Stimulated activated naive CD4-positive, alpha-beta T cell treated with Interleukin-2 at 50 U/mL for 16 hours (primary cell): Measurements from ENCODE around the gene GREB1.

Experiments
- DNase-seq: peaks from one replicate; lab custom pipeline; 2025; lab: John Stamatoyannopoulos, UW

The GREB1 gene

DNA sequence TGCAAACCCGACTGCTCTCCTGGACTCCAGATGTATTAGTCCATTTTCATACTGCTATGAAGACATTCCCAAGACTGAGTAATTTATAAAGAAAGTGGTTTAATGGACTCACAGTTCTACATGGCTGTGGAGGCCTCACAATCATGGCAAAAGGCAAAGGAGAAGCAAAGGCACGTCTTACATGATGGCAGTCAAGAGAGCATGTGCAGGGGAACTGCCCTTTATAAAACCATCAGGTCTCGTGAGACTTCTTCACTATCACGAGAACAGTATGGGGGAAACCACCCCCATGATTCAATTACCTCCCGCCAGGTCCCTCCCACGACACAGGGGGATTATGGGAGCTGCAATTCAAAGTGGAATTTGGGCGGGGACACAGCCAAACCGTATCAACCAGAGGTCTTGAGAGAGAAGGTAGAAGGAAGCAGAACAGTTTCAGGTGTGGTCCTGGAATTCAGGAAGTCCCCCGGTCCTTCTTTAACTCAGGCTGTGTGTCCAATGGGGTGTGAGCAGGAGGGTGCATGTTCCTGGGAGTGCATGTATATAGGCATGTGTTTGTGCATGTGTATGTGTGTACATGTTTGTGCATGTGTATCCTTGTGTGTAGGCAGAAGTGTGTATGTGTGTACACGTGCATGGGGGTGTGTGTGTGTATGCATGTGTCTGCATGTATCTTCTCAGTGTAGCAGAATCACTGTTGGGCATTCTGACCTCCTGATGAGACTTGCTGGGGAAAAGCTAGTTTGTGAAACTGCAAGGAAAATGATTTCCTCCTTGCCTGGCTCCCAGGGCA, 46.2 kb downstream of the GREB1 start:
- DNase-seq = no peak

DNA sequence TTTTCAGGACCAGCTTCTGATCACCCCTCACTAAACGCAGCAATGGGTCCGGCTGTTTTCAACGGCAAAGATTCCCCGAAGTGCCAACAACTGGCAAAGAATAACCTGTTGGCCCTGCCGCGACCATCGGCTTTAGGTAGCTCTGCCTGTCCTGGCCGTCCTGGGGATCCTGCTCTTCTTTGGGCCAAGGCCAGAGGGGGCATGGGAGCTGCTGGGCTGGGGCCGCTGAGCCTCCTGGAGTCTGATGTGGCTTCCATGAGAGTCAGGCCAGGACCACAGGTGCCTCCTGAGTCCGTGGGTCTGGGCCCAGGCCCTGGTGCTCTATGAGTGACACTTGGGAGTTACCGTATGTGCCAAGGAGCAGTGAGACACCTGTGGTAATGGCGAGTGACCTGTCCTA, 46.9 kb downstream of the GREB1 start:
- DNase-seq = no peak

DNA sequence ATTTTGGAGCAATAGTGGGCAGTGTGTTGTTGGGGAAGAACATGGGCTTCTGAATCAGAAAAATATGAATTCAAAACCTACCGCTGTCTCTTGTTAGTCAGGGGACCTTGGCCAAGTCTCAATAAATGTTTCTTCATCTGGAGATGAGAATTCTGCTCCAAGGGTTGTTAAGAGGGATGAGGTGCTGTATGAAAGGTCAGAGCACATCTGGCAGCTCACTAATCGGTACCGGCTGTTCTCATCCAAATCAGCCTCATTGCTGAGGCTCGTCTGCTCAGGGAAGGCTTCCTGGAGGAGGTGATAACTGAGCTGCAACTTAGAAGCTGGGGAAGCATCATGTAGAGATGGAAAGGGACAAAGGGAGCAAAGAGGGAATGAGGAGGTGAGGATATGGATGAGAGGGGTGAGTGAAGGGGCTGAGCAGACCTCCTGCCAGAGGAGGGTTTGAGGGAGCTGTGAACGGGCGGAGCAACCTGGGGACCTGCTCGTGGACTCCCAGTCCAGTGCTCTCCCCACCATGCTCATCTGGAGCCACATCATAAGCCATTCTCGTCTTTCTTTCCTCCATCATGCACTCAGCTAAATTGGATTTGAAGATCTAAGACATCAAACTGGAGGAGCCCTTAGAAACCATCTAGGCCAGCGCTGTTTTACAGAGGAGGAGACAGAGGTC, 47.4 kb downstream of the GREB1 start:
- no peak for DNase-seq

DNA sequence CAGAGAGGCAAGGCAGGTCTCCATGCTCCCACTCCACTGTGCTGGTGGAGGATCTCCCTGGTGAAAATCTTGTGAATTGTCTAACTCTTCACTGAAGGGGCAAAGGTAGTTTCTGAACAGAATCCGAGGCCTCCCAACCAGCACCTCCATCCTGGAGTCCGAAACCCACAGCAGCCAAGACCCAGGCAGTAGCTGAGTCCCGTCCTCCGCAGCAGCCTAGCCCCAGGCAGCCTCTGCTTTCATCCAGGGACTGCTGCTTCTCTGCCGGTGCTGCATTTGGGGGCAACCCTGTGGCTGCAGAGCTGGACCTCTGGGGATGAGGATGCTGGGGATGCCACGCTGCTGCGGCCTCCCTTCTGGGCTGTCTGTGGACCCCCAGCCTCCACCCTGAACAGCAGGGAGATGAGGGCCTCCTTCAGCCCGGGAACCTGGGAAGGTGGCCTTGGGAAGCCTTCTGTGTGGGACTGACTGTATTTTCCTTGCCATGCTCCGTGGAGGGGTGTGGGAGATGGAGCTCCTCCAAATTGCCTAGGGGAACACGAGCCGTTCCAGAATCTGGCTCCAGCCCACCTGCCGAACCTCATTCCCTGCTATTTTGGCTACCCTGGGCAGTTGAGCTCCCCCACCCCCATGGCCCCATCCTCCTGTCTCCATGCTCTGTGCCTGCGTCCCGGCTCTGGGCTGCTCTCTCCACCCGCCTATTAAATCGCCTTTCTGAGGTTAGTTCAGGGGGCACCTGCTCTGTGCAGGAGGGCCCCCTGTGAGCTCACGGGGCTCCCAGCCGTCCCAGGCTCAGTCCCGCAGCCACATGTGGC, 48.2 kb downstream of the GREB1 start:
- DNase-seq = no peak

DNA sequence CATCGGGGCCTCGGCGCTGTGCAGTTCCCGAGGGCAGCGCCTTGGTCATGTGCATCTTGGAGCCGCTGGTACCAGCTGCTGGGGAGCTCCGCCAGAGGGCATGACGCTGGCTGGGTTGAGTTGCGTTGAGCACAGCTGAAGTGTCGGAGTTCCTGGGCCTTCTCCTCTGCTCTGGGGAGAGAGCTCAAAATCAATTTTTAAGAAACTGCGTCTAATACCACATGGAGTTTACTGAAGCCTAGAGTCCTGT, 48.7 kb downstream of the GREB1 start:
- DNase-seq = no peak

DNA sequence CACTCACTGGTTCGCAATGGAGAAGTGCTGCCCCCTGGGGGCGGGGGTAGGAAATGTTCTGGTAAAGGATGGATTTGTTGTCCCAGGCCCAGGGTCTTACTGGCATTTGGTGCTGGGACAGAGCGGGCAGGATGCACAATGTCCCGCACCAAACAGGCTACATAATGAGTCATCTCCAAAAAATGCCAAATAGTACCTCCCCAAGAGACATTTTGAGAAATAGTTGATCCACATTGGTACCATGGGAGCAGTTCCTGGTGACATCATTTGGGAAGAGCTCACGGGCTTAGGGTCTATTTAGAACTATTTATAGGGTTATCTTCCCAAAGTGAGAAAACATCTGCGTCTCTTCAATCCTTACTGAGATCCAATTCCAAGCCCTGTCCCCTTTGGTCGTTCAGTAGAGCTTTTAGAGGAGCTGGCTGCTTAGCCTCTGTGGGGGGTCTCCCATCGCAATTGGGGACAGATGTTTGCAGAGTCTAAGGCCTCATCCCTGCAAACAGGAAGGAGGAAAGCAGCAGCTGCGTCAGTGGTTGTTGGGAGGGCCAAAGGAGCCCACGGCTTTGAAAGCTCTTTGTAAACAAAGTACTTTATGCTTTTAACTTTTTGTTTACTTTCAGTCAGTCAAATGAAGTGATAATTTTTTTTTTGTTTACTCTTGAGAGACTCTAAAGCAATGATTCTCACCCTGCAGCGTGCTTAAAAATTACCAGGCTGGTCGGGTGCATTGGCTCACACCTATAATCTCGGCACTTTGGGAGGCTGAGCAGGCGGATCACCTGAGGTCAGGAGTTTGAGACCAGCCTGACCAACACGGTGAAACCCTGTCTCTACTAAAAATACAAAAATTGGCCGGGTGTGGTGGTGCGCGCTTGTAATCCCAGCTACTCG, 49.3 kb downstream of the GREB1 start:
- peak; percentile 34 for DNase-seq

DNA sequence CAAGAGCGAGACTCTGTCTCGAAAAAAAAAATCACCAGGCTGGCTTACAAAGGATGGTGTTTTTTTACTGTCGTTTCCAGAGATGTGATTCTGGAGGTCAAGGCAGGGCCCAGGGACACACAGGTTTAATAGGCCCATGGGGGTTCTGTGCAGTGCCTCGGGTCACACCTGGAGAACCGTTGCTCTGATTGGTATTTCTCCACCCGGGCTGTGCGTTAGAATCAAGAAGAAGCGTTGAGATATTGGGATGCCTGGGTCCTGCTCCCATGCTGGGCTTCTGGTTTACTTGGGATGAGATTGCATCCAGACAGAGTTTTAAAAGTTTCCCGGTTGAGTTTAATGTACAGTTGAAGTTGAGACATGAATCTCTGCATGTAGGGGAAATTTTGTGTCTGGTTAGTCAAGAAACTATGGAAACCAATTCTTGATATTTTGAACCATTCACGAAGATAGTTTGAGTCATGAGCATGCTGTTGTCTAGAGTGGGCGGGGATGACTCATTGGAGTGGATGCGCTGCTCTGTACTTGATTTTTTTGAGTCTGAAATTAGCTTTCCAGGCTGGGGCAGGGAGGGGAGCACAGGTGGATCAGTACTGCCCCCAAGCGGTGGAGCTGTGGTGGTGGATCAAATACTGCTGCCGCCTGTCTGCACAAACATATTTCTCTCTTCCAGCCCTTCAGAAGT, 50.1 kb downstream of the GREB1 start:
- DNase-seq = peak; percentile 91

DNA sequence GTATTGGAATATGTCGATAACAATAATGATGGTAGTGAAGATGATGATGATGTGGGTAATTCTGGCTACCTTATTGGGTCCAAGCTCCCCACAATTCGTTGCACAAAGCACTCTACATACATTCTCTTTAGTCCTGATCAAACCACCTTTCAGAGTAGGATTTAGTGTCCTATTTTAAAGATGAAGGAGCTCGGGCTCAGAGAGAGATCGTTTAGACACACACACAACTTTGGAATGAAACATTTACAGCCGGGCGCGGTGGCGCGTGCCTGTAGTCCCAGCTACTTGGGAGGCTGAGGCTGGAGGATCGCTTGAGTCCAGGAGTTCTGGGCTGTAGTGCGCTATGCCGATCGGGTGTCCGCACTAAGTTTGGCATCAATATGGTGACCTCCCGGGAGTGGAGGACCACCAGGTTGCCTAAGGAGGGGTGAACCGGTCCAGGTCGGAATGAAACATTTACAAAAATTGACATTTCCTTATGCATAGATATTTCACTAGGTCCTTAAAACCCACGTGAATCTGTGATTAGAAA, 50.7 kb downstream of the GREB1 start:
- DNase-seq = no peak

DNA sequence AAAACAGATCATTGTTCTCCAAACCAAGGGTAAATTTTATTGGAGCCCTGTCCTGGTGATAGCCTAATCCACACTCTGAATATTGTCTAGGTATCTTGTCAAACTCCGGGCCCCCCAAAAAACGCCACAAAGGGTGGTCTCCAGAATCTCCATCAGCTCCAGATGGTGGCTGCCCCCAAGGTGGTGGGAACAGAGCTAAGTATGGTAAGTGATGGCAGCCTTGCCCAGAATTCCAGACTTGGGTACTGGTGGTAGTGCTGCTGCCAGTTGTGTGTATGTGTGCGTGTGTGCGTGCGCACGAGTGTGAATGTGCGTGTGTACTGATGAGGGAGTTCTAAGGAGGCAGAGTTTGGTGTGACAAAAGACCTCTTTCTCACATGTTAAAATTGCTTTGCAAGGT, 51.2 kb downstream of the GREB1 start:
- no peak for DNase-seq

DNA sequence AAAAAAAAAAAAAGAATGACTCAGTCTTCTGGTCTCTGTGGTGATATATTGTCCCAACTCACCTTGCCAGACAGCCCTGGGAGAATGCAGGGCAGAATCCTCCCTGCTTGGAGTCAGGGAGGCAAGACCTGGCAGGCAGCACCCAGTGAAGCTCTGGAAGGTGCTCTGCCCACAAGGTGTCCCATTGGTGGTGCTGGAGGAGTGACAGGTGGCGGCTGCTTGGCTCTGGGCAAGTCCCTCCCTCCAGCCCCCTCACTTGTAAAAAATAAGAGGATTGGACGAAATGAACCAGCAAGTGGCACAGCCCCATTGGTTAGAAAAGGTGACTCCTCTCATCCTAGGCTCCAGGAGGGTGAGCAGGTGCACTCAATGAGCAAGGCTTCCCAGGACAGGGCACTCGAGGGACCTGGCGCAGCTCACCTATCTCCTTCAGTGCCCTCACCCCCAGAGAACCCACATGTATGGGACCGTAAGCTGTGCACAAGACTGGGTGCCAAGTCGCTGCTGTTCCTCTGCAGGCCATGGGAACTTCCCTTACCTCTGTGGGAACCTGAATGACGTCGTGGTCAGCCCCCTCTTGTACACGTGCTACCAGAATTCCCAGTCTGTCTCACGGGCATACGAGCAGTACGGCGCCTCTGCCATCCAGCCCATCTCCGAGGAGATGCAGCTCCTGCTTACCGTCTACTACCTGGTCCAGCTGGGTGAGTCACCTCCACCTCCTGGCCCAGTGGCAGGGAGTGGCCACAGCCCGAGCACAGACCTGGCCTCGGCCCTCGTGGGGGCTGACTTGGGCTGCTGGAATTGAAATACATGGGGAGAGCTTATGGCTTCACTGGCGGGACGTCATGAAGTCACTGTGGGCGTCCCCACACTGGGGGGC, 54.6 kb downstream of the GREB1 start:
- no peak for DNase-seq

DNA sequence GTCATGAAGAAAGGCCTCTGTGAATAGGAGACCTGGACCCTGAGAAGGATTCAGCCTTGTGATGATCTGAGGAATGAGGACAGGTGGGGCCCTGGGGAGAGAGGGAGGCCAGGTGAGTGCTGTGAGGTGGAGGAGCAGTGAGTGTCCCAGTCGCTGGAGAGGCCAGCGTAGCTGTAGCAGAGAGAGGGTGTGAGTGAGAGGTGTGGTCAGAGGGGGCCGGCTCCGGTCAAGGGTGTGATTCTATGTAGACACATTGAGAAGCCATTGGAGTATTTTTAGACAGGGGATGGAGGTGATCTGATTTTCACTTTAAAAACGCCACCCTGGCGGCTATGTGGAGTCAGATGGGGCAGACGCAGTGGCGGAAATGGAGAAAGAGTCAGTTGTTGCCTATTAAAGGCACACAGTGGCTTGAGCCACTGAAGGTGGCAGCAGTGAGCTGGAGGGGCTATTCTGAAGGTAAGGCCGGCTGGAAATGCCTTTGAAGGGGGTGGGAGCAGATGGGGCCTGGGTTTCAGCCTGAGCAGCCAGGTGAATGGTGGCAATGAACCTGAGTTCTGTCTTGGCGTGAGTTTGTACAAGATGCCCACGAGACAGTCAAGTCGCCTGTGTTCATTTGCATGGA, 55.6 kb downstream of the GREB1 start:
- DNase-seq = no peak

DNA sequence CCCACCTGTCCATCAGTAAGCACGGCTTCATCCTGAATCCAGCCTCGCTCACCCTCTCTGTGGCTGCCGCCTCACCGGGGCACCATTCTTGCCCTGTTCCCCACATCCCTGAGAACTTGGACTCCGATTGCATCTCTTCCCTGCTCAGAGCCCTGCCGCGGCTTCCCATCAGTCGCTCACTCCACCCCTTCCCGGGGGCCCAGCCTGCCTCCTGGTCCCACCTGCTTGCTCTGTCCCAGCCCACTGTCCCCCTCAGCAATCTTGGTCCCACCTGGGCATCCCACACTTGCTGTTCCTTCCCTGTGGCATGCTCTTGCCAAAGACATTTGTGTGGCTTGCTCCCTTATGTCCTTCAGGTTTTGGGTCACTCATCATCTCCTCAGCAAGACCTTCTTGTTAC, 56.3 kb downstream of the GREB1 start:
- DNase-seq = no peak

DNA sequence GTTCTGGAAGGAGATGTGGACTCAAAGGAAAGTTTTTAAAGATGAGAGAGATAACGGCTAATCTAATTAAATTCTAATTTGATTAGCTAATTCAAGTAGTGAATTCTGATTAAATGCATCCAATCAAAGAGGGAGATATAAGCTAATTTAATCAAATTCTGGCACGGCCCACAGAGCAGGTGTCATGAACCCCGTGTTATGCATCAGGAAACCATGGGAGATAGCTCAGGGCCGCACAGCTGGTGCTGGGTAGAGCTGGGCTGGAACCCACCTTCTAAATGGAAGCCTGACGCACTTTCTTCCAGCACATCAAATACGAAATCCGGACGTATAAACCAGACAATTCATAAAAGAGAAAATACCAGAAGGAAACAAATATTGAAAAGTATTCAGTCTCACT, 57.2 kb downstream of the GREB1 start:
- DNase-seq = no peak

DNA sequence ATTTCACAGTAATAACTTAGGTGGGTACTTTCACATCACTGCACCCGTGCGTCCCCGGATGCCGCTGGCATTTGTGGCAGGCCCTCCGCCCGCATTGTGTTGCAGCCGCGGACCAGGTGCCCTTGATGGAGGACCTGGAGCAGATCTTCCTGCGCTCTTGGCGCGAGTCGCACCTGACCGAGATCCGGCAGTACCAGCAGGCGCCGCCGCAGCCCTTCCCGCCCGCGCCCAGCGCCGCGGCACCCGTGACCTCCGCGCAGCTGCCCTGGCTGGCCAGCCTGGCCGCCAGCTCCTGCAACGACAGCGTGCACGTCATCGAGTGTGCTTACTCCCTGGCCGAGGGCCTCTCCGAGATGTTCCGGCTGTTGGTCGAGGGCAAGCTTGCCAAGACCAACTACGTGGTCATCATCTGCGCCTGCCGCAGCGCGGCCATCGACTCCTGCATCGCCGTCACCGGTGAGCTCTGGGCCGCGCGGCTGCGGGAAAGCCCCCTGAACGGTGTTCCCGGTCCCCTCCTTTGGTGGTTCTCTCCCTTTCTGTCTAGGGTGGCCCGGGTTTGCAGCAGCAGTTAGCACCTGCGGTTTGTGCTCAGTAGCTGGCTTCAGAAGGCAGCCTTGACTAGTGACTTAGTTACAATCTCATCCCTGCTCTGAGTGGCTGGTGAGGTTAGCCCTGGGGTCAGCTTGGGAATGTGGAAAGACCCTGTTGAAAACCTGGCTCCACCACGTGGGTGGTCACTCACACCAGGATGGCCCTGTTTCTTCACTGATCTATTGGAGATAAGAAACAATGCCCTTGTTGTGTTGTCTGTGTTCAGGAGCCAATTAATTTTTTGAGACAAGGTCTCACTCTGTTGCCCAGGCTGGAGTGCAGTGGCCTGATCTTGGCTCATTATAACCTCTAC, 59.1 kb downstream of the GREB1 start:
- no peak for DNase-seq

DNA sequence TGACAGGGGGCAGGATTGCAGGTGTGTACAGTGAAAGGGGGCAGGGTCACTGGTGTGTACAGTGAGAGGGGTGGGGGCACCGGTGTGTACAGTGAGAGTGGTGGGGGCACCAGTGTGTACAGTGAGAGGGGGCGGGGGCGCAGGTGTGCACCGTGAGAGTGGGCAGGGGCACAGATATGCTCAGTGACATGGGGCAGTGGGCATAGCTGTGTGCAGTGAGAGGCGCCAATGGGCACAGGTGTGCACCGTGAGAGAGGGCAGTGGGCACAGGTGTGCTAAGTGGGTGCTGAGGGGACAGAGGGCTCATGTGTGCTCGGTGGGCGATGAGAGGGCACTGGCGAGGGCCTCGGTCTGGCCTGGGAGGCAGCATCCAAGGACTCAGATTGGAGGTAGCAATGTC, 63.0 kb downstream of the GREB1 start:
- DNase-seq = no peak

DNA sequence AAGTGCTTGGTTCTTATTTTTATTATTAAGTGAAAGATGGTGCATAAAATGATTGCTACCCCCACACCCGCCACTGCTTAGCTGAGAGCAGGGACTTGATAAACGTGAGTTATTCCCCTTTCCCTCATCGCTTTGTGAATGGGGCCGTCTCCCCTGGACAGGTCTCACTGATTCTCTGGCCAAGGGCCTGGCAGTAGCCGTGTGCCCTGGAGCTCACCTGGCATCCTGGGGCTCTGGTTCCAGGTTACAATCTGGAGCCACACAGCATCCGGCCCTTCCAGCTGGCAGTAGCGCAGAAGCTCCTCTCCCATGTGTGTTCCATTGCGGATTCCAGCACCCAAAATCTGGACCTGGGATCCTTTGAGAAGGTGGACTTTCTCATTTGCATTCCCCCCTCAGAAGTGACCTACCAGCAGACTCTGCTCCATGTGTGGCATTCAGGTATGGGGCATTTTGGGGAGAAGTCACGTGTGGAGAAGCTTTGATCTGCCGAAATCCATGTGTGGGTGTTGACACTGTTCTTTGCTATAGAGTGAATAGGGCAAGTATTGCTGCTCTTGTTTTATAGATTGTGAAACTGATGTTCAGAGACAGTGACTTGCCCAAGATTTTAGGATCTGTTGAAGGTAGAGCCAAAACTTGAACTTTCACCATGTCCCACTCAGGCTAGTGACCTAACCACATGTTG, 63.8 kb downstream of the GREB1 start:
- no peak for DNase-seq

DNA sequence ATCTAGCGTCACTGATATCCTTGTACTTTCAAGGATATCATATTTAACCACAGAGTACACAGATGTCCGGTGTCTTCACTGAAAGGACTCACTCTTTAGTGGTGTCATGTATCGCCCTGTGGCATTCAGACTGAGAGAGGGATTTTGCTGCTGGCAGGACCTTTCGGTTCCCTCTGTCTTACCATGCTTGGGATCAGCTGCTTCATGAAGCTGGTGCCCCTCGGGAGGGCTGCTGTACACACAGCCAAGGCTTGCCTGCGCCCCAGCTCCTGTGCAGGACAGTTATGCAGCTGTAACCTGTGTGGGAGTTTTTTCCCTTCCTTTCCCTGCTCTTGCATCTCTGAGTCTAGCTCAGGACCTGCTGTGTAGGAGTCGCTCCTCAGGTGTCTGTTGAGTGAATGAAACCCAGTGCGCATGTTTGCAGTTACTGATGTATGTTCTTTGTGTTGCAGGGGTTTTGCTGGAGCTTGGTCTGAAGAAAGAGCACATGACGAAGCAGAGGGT, 64.4 kb downstream of the GREB1 start:
- DNase-seq = no peak
